K562 (cell line): ENCODE results near the gene RETN. TPM values are rescaled to one million over a fixed set of nuclear protein-coding genes. Genes with fewer than 3 reads are reported as not detected.

Source experiments
- BCLAF1 ChIP-seq, 2 experiments: fragments of 450-650 bp in 1 of 2; IDR thresholded peaks; 2 replicates each; pipeline ENCODE4 v1.6.1; 2011 to 2017; ENCODE audit warnings: low read depth in 2 of 2, antibody characterized with exemption in 1 of 2, borderline replicate concordance in 1 of 2, low read length in 1 of 2, mild to moderate bottlenecking in 1 of 2, mixed read lengths in 1 of 2; ENCODE audit not compliant: control insufficient read depth in 1 of 2
- BRCA1 ChIP-seq, 2 experiments: fragments of 450-650 bp in 1 of 2; sonication (generic) in 1 of 2; formaldehyde crosslinking in 1 of 2; IDR thresholded peaks; 2 replicates each; pipeline versions ENCODE4 v1.5.0 to v1.6.1; 2017 to 2020; ENCODE audit warnings: mild to moderate bottlenecking in 1 of 2, missing genetic modification reagents in 1 of 2
- CBFA2T2 ChIP-seq: fragments of 450-650 bp; conservative IDR thresholded peaks from 2 replicates; pipeline ENCODE4 v1.6.1; 2017; ENCODE audit warnings: mild to moderate bottlenecking
- CBFA2T3 ChIP-seq: fragments of 450-650 bp; IDR thresholded peaks from 2 replicates; pipeline ENCODE4 v1.6.1; 2017
- FOXK2 ChIP-seq, 2 experiments: fragments of 450-650 bp; IDR thresholded peaks in 1 of 2; conservative IDR thresholded peaks in 1 of 2; 2 replicates each; pipeline ENCODE4 v1.6.1; 2016; ENCODE audit warnings: low read depth in 2 of 2, mild to moderate bottlenecking in 1 of 2
- HDAC6 ChIP-seq: IDR thresholded peaks from 2 replicates; pipeline ENCODE4 v1.6.1; 2012; ENCODE audit warnings: low read depth, mild to moderate bottlenecking, control low read depth, inconsistent platforms, low read length, moderate library complexity
- HDGF ChIP-seq: fragments of 450-650 bp; IDR thresholded peaks from 2 replicates; pipeline ENCODE4 v1.6.1; 2016
- HMGN3 ChIP-seq: IDR thresholded peaks from 2 replicates; pipeline ENCODE4 v1.6.1; 2011; ENCODE audit warnings: borderline replicate concordance, low read depth, mild to moderate bottlenecking, mixed read lengths, low read length; ENCODE audit not compliant: insufficient read length; ENCODE audit errors: extremely low read depth
- HOMEZ ChIP-seq: fragments of 250-450 bp; sonication (Bioruptor Pico); IDR thresholded peaks from 2 replicates; pipeline ENCODE4 v1.4.0; 2020; ENCODE audit warnings: mild to moderate bottlenecking, moderate library complexity
- JUNB ChIP-seq: fragments of 450-650 bp; formaldehyde crosslinking; conservative IDR thresholded peaks from 2 replicates; pipeline ENCODE4 v1.4.0; 2020; ENCODE audit warnings: mild to moderate bottlenecking
- NR2C2 ChIP-seq, 2 experiments: fragments of 200-800 bp in 1 of 2; sonication (Bioruptor generic) in 1 of 2; sonication (generic) in 1 of 2; formaldehyde crosslinking in 1 of 2; IDR thresholded peaks; 2 replicates each; pipeline versions ENCODE4 v1.6.1 to v1.8.0; 2016 to 2022; ENCODE audit warnings: mild to moderate bottlenecking in 1 of 2, missing compliant biosample characterization in 1 of 2, missing genetic modification characterization in 1 of 2, missing genetic modification reagents in 1 of 2
- POLR2AphosphoS2 ChIP-seq: IDR thresholded peaks from 2 replicates; pipeline ENCODE4 v1.6.1; 2012; ENCODE audit warnings: low read length, improper control_type of control experiment
- RAD51 ChIP-seq: fragments of 450-650 bp; IDR thresholded peaks from 2 replicates; pipeline ENCODE4 v1.7.1; 2016; ENCODE audit warnings: low read depth, mild to moderate bottlenecking, borderline replicate concordance
- RBM14 ChIP-seq: fragments of 200-400 bp; formaldehyde crosslinking; IDR thresholded peaks from 2 replicates; pipeline ENCODE4 v1.6.1; 2018; ENCODE audit warnings: low read depth, mild to moderate bottlenecking, low read length, moderate library complexity, borderline replicate concordance; ENCODE audit not compliant: insufficient read depth
- RBM34 ChIP-seq: fragments of 200-400 bp; formaldehyde crosslinking; IDR thresholded peaks from 2 replicates; pipeline ENCODE4 v1.6.1; 2018; ENCODE audit warnings: low read length, borderline replicate concordance; ENCODE audit not compliant: insufficient read depth
- TCF7L2 ChIP-seq: fragments of 150-350 bp; IDR thresholded peaks from 2 replicates; pipeline ENCODE4 v1.6.1; 2016; ENCODE audit warnings: low read depth, mild to moderate bottlenecking, low read length, moderate library complexity
- TEAD4 ChIP-seq, 2 experiments: sonication (generic) in 1 of 2; formaldehyde crosslinking in 1 of 2; IDR thresholded peaks; 2 replicates each; pipeline versions ENCODE4 v1.6.1 to v1.8.0; 2012 to 2022; ENCODE audit warnings: borderline replicate concordance in 1 of 2, inconsistent platforms in 1 of 2, low read length in 1 of 2, mild to moderate bottlenecking in 1 of 2, missing genetic modification reagents in 1 of 2
- TGIF2 ChIP-seq: sonication (generic); formaldehyde crosslinking; IDR thresholded peaks from 2 replicates; pipeline ENCODE4 v1.8.1; 2022; ENCODE audit warnings: mild to moderate bottlenecking, missing genetic modification reagents, moderate library complexity
- U2AF1 ChIP-seq: fragments of 200-400 bp; formaldehyde crosslinking; optimal IDR thresholded peaks from 2 replicates; pipeline ENCODE3; 2017; ENCODE audit warnings: mild to moderate bottlenecking, low read depth, low read length, moderate library complexity
- ZNF121 ChIP-seq: sonication (generic); formaldehyde crosslinking; conservative IDR thresholded peaks from 2 replicates; pipeline ENCODE4 v1.8.0; 2022; ENCODE audit warnings: missing genetic modification reagents
- polyA plus RNA-seq, 8 experiments: library from polyadenylated mRNA; depleted of rRNA in 4 of 8; stranded (reverse) in 5 of 8; unstranded in 3 of 8; fragments of >200 nt; fragmentation: Nextera tagmentation in 2 of 8; fragmentation: Illumina TruSeq in 1 of 8; extraction: Ambion mirVana in 2 of 8; extraction: Trizol in 1 of 8; gene quantifications; 2 replicates each; pipeline versions ENCODE4 v1.2.1 to v1.2.3, GENCODE V29; 2011 to 2014; ENCODE audit warnings: inconsistent platforms in 1 of 8, missing spikeins in 1 of 8
- total RNA-seq, 7 experiments: library from RNA; depleted of rRNA in 6 of 7; stranded (reverse); fragments of >200 nt in 6 of 7; fragmentation: Illumina TruSeq in 2 of 7; extraction: Trizol in 2 of 7; gene quantifications; 2 replicates each; pipeline versions ENCODE4 v1.2.1 to v1.2.3, GENCODE V29; 2011 to 2021; ENCODE audit warnings: low replicate concordance in 1 of 7

RETN gene
- total and polyA plus RNA-seq, 9 of the 15 experiments (the other 6 are each of a cell fraction or from before 2014, with no cell fraction given), result not detected

DNA sequence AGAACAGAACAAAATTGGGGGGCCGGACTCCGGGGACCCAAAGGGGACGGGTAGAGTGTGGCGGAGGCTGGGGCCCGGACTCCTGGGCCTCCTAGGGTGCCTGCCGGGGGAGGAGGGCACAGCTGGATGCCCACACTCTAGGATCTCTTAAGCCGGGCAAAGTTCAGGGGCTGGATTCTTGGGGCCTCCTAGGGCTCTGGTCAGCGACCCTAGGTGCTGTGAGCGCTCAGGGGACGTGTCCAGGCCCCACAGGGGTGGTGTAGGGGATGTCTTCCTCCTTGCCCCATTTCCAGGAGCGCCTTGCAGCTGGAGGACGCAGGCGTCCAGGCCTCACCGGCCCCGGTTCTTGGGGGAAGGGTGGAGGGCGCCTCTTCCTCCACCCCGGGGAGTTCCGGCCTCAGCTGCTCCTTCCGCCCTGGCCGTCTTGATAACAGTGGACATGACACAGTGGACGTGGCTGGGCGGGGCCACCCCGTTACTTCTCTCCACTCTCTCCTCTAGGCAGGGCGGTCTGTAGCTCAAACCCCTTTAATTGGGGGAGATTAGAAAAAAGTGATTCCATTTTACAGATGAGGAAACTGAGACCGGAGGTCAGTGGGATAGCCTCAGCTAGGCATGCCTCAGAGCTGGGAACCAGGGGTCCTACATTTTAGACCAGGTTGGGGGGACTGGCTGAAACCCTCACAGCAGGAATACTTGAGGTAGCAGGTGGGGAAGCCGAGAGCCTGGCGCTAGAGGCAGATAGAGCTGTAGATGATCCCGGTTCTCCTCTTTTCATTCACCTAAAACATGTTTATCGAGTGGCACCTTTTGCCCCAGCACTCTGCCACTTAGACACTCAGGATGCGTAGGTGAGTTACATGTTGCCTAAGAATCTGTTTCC is 31.2 kb upstream of the RETN start (continued):
- TF ChIP-seq TCF7L2 (no peak), ZNF121 (no peak), HDAC6 (no peak), BCLAF1 (IDR thresholded peaks at IDR 0.05; ENCODE audit: borderline replicate concordance in 1 of 2, control insufficient read depth in 1 of 2, low read depth in 2 of 2, low read length in 1 of 2) (no peak), HMGN3 (peak; percentile 53), TEAD4 (IDR thresholded peaks at IDR 0.05; ENCODE audit: low read length) (no peak), TEAD4 (CRISPR knock-in tag; IDR thresholded peaks at IDR 0.05; ENCODE audit: borderline replicate concordance) (no peak), BRCA1 (IDR thresholded peaks at IDR 0.05) (no peak), BRCA1 (CRISPR knock-in tag; IDR thresholded peaks at IDR 0.05) (no peak), CBFA2T2 (no peak), RAD51 (no peak), U2AF1 (no peak), RBM14 (no peak), TGIF2 (CRISPR knock-in tag) (0 out of 2 replicates have a peak, but pooled peaks have one; percentile 53), CBFA2T3 (peak; percentile 65), FOXK2 (conservative IDR thresholded peaks at IDR 0.05 in 1 of 2, IDR thresholded peaks at IDR 0.05 in 1 of 2; ENCODE audit: low read depth in 2 of 2) (peak; percentile 15 to 40; a peak in 1 of 4 replicates), JUNB (CRISPR knock-in tag) (no peak), POLR2AphosphoS2 (no peak), HOMEZ (CRISPR knock-in tag) (no peak), NR2C2 (CRISPR knock-in tag; IDR thresholded peaks at IDR 0.05) (no peak), NR2C2 (tag; IDR thresholded peaks at IDR 0.05) (no peak), HDGF (no peak), RBM34 (no peak)
